ENCODE data around the gene RECQL5. TPM values are rescaled to one million over a fixed set of nuclear protein-coding genes. Genes with fewer than 3 reads are reported as not detected.
"Not testable (repeated sequence)": the region's sequence is repeated elsewhere in the genome, so short reads cannot be mapped to it uniquely, and the experiment has no call there.

RECQL5 gene
- total RNA-seq, 2 experiments from 2014 or later: 38.3 TPM

- H3K4me3 Mint-ChIP-seq: no peak overlapping the region
- no peaks in the 10 kb centered on the region for H3K9me3 Mint-ChIP-seq
- ChIA-PET POLR2A (no interaction called here), CTCF (interaction anchor here (1.4 to 5.2 kb wide), 7 partner anchors 12 to 151 kb away, joined by 3 to 38 read pairs (median 8); partner anchors contain the start of gene SMIM5)
- H3K27ac Mint-ChIP-seq: no peak overlapping the region
- peaks cover 8% of the 10 kb centered on the region for H3K4me1 Mint-ChIP-seq
- DNase-seq: no peak
- H3K36me3 Mint-ChIP-seq (ENCODE audit: low read depth): no peaks in the 10 kb centered on the region
- H3K27me3 Mint-ChIP-seq: no peaks in the 10 kb centered on the region
Observed at GRCh38 chr17:75602644-75603043, 64.3 kb downstream of the RECQL5 start.

DNA sequence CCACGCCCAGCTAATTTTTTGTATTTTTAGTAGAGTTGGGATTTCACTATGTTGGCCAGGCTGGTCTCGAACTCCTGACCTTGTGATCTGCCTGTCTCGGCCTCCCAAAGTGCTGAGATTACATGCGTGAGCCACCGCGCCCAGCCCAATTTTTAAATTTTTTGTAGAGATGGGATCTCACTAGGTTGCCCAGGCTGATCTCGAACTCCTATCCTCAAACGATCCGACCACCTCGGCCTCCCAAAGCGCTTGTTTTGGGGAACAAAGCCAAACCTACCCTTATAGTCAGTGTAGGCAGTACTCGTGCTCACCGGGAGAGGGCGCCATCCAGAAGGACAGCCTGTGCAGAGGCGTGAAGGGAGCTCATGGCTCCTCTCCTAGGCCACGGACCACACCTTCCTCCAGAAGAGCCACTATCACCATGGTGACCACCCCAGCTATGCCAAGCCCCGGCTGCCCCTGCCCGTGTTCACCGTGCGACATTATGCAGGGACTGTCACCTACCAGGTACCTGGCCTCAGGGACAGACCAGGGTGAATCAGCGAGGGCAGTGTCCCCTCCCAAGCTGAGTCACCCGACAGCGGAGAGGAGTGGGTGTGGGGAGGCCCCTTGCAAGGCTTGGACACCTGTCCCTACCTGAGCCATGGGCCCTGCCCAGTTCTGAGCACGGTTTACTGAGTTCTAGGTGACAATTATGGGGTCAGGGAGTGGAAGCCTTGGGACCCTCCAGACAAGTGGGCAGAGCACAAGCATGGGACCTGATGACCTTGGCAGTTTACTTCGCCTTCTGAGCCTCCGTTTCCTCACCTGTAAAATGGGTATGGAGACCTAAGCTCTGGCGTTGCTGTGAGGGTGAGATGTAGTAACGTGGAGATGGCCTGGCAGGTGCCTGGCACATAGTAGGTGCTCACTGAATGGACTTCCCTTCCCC lies 65.6 kb downstream of the RECQL5 start:
- DNase-seq: peak; percentile 74
- Mint-ChIP-seq H3K27ac (no peak overlapping the region), H3K4me3 (no peak overlapping the region), H3K9me3 (no peaks in the 10 kb centered on the region), H3K4me1 (peaks cover 3% of the 10 kb centered on the region), H3K27me3 (no peaks in the 10 kb centered on the region), H3K36me3 (ENCODE audit: low read depth) (no peaks in the 10 kb centered on the region)
- ChIA-PET CTCF (interaction anchor here (0.6 to 5.2 kb wide), 28 partner anchors 9 to 289 kb away, joined by 3 to 38 read pairs (median 4); partner anchors contain the start of genes RECQL5, SAP30BP, SMIM5 and TMEM94), POLR2A (interaction anchor here (1.1 kb wide), 1 partner anchor 12 kb away, joined by 4 read pairs; no protein-coding TSS in a partner anchor)

DNA sequence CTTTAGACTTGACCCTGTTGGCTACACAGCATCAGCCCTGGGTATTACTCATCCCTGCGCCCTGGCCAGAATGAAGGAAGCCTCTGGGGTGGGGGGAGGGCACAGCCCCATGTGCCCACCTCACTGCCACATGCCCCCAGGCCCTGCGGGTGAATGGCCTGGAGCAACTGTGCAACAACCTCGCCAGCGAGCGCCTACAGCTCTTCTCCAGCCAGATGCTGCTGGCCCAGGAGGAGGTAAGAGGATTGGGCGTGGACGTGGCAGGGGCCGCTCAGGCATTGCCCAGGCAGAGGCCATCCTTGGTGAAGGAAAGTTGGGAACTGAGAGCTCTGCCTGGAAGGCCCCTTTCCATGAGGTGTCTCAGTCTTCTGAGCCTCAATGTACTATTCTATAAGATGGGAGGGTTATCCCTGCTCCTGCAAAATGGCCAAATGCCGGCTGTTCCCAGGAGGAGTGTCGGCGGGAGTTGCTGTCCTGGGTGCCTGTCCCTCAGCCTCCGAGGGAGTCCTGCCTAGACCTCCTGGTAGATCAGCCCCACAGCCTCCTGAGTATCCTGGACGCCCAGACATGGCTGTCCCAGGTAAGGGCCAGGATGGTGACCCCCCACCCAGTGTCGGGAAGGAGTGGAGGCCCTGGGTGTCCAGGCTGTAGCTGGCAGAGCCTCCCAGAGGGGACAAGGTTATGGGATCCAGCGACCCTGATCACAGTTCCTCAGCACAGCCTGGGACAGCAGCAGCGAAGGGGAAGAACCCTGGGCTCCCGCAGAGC lies 70.5 kb downstream of the RECQL5 start:
- H3K4me3 Mint-ChIP-seq: no peak overlapping the region
- no peaks in the 10 kb centered on the region for H3K36me3 Mint-ChIP-seq (ENCODE audit: low read depth)
- no peaks in the 10 kb centered on the region for H3K9me3 Mint-ChIP-seq
- CTCF ChIA-PET: no interaction called here
- no peak overlapping the region for H3K27ac Mint-ChIP-seq
- POLR2A ChIA-PET: no interaction called here
- H3K27me3 Mint-ChIP-seq: no peaks in the 10 kb centered on the region
- H3K4me1 Mint-ChIP-seq: no peaks in the 10 kb centered on the region
- DNase-seq: no peak

GRCh38 chr17:75595920-75596313 lies 71.0 kb downstream of the RECQL5 start:
- peaks cover 5% of the 10 kb centered on the region for H3K4me1 Mint-ChIP-seq
- CTCF ChIA-PET: no interaction called here
- no peak overlapping the region for H3K27ac Mint-ChIP-seq
- H3K36me3 Mint-ChIP-seq (ENCODE audit: low read depth): no peaks in the 10 kb centered on the region
- H3K9me3 Mint-ChIP-seq: no peaks in the 10 kb centered on the region
- H3K27me3 Mint-ChIP-seq: no peaks in the 10 kb centered on the region
- POLR2A ChIA-PET: no interaction called here
- DNase-seq: no peak
- no peak overlapping the region for H3K4me3 Mint-ChIP-seq

- no peak for DNase-seq
- Mint-ChIP-seq H3K9me3 (no peaks in the 10 kb centered on the region), H3K27ac (no peak overlapping the region), H3K36me3 (ENCODE audit: low read depth) (no peaks in the 10 kb centered on the region), H3K4me3 (no peak overlapping the region), H3K4me1 (peaks cover 8% of the 10 kb centered on the region), H3K27me3 (no peaks in the 10 kb centered on the region)
- CTCF ChIA-PET: interaction anchor here (1.0 kb wide), 1 partner anchor 38 kb away, joined by 4 read pairs; the partner anchor contains the start of gene SMIM5
- POLR2A ChIA-PET: no interaction called here
Observed at GRCh38 chr17:75595284-75595919, 71.6 kb downstream of the RECQL5 start.

GRCh38 chr17:75594499-75595283 lies 72.3 kb downstream of the RECQL5 start:
- Mint-ChIP-seq H3K9me3 (no peaks in the 10 kb centered on the region), H3K4me3 (no peak overlapping the region), H3K27me3 (no peaks in the 10 kb centered on the region), H3K36me3 (ENCODE audit: low read depth) (no peaks in the 10 kb centered on the region), H3K4me1 (peaks cover 11% of the 10 kb centered on the region), H3K27ac (no peak overlapping the region)
- POLR2A ChIA-PET: no interaction called here
- no peak for DNase-seq
- CTCF ChIA-PET: interaction anchor here (1.0 kb wide), 1 partner anchor 39 kb away, joined by 4 read pairs; the partner anchor contains the start of gene SMIM5

DNA sequence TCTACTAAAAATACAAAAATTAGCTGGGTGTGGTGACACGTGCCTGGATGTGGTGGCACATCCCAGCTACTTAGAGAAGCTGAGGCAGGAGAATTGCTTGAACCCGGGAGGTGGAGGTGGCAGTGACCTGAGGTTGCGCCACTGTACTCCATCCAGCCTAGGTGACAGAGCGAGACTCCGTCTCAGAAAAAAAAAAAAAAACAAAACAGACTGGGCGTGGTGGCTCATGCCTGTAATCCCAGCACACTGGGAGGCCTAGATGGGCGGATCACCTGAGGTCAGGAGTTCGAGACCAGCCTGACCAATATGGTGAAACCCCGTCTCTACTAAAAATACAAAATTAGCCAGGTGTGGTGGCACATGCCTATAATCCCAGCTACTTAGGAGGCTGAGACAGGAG lies 73.5 kb downstream of the RECQL5 start:
- H3K27me3 Mint-ChIP-seq; H3K4me3 Mint-ChIP-seq; H3K9me3 Mint-ChIP-seq; H3K27ac Mint-ChIP-seq; POLR2A ChIA-PET; DNase-seq; H3K36me3 Mint-ChIP-seq (ENCODE audit: low read depth): not testable (repeated sequence)
- CTCF ChIA-PET: interaction anchor here (0.6 to 6.4 kb wide), 5 partner anchors 8 to 1105 kb away, joined by 3 to 38 read pairs (median 4); no protein-coding TSS in a partner anchor
- peaks cover 15% of the 10 kb centered on the region for H3K4me1 Mint-ChIP-seq

DNA sequence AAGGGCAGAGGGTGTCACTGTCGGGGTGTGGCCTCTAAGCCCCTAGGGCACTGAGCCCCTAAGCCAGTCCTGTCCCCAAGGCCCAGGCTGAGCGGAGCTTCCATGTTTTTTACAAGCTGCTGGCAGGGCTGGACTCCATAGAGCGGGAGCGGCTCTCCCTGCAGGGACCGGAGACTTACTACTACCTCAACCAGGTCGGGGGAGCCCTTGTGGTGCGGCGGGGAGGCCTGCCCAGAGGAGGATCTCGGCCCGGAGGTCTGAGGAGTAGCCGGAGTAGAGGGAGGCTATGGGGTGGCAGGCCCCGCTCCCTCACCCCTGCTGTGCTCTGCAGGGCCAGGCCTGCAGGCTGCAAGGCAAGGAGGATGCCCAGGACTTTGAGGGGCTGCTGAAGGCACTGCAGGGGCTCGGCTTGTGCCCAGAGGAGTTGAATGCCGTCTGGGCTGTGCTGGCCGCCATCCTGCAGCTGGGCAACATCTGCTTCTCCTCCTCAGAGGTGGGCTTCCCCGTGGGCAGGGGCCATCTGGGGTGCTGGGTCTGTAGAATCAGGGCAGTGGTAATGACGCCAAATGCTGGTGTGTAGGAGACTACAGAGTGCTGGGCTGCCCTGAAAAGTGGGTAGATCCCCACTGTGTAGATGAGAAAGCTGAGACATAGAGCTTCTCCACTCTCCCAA lies 74.5 kb downstream of the RECQL5 start:
- CTCF ChIA-PET: interaction anchor here (0.6 to 6.4 kb wide), 5 partner anchors 9 to 1106 kb away, joined by 3 to 38 read pairs (median 3); no protein-coding TSS in a partner anchor
- Mint-ChIP-seq H3K4me3 (no peak overlapping the region), H3K27ac (no peak overlapping the region), H3K36me3 (ENCODE audit: low read depth) (no peaks in the 10 kb centered on the region), H3K4me1 (peaks cover 15% of the 10 kb centered on the region), H3K27me3 (peaks cover 4% of the 10 kb centered on the region), H3K9me3 (no peaks in the 10 kb centered on the region)
- POLR2A ChIA-PET: no interaction called here
- DNase-seq: no peak

DNA sequence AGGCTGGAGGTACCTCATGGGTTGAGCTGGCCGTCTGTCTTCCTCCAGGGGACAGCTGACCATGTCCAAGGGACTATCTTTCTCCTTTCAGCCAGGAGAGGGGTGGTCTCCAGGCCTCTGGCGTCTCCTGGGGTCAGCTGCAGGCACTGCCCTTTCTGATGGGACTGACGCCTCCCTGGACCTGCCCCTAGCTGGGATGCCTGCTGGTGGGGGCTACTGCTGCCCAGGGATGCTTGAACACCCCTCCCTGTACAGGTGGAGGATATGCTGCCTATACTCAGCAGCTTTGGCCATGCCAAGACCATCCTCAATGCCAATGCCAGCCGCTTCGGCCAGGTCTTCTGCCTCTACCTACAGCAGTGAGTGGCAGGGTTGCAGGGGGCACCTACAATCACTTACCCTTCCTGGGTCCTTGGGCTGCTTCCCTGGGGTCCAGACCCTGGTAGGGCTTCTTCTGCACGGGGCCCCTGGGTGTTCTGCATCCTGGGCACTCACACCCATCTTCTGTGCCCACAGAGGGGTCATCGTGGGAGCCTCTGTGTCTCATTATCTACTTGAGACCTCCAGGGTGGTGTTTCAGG lies 75.1 kb downstream of the RECQL5 start:
- Mint-ChIP-seq H3K27ac (no peak overlapping the region), H3K9me3 (no peaks in the 10 kb centered on the region), H3K4me3 (no peak overlapping the region), H3K4me1 (peaks cover 15% of the 10 kb centered on the region), H3K27me3 (peaks cover 10% of the 10 kb centered on the region), H3K36me3 (ENCODE audit: low read depth) (no peaks in the 10 kb centered on the region)
- no peak for DNase-seq
- POLR2A ChIA-PET: interaction anchor here (0.7 kb wide), 1 partner anchor 17 kb away, joined by 4 read pairs; no protein-coding TSS in a partner anchor
- CTCF ChIA-PET: interaction anchor here (1.0 to 6.4 kb wide), 3 partner anchors 10 to 41 kb away, joined by 3 to 38 read pairs (median 3); no protein-coding TSS in a partner anchor

GRCh38 chr17:75590849-75591721 lies 75.9 kb downstream of the RECQL5 start:
- no peak overlapping the region for H3K4me3 Mint-ChIP-seq
- DNase-seq: no peak
- peaks cover 15% of the 10 kb centered on the region for H3K4me1 Mint-ChIP-seq
- POLR2A ChIA-PET: interaction anchor here (0.7 to 1.5 kb wide), 2 partner anchors 18 to 32 kb away, joined by 4 read pairs; no protein-coding TSS in a partner anchor
- no peak overlapping the region for H3K27ac Mint-ChIP-seq
- no peaks in the 10 kb centered on the region for H3K9me3 Mint-ChIP-seq
- peaks cover 18% of the 10 kb centered on the region for H3K27me3 Mint-ChIP-seq
- CTCF ChIA-PET: interaction anchor here (0.9 to 6.4 kb wide), 5 partner anchors 10 to 164 kb away, joined by 3 to 38 read pairs (median 3); partner anchors contain the start of gene TSEN54
- no peaks in the 10 kb centered on the region for H3K36me3 Mint-ChIP-seq (ENCODE audit: low read depth)

Data from activated CD4-positive, alpha-beta memory T cell treated with anti-CD3 and anti-CD28 coated beads, Interleukin-2, amount 10 ng/mL, durations not matched to agents 7 days and 5 days (primary cell).